HEK293 (cell line): ENCODE data around the gene PAK4.

Experiments used
- CTCF ChIA-PET: fragments of 350-600 bp; formaldehyde crosslinking; extraction: SDS; loops from one replicate; lab custom pipeline; 2021; ENCODE audit warnings: antibody characterized with exemption; lab: Yijun Ruan, JAX
- POLR2A ChIA-PET: fragments of 300-600 bp; formaldehyde crosslinking; extraction: SDS; loops from one replicate; lab custom pipeline; 2020; ENCODE audit warnings: antibody characterized with exemption, inconsistent platforms; lab: Yijun Ruan, JAX
- H3K27ac ChIP-seq: fragments of 200-500 bp; sonication (Bioruptor generic); 2 replicates; pipeline ENCODE4 v1.5.1; 2014; ENCODE audit warnings: low read depth, low read length, control low read depth, inconsistent platforms; ENCODE audit errors: extremely low read depth
- H3K36me3 ChIP-seq, 2 experiments: fragments of 200-500 bp in 1 of 2; sonication (Bioruptor generic) in 1 of 2; 1 replicate in 1 of 2; 2 replicates in 1 of 2; pipeline ENCODE4 v1.5.1; 2014 to 2017; ENCODE audit warnings: inconsistent platforms in 2 of 2, low read length in 2 of 2; ENCODE audit not compliant: control insufficient read depth in 2 of 2, insufficient read depth in 1 of 2
- H3K4me1 ChIP-seq: fragments of 200-500 bp; sonication (Bioruptor generic); 2 replicates; pipeline ENCODE4 v1.5.1; 2014; ENCODE audit warnings: mild to moderate bottlenecking, low read length, inconsistent platforms; ENCODE audit not compliant: control insufficient read depth, insufficient read depth
- H3K4me3 ChIP-seq: 2 replicates; pipeline ENCODE4 v1.5.1; 2011; ENCODE audit warnings: low read depth, mild to moderate bottlenecking, control low read depth, low read length, moderate library complexity
- H3K9me3 ChIP-seq: fragments of 200-500 bp; sonication (Bioruptor generic); 2 replicates; pipeline ENCODE4 v1.5.1; 2014; ENCODE audit warnings: low read depth, low read length, inconsistent platforms; ENCODE audit not compliant: control insufficient read depth, insufficient read depth
- EGR2 ChIP-seq: fragments of 450-650 bp; formaldehyde crosslinking; IDR thresholded peaks from 2 replicates; pipeline ENCODE4 v1.5.1; 2016; ENCODE audit warnings: low read depth, missing biosample characterization, missing genetic modification characterization
- MYNN ChIP-seq: fragments of 450-650 bp; formaldehyde crosslinking; IDR thresholded peaks from 2 replicates; pipeline ENCODE4 v1.5.1; 2016; ENCODE audit warnings: missing biosample characterization, missing genetic modification characterization, borderline replicate concordance
- OSR2 ChIP-seq: fragments of 450-650 bp; formaldehyde crosslinking; IDR thresholded peaks from 2 replicates; pipeline ENCODE4 v1.5.1; 2016; ENCODE audit warnings: missing biosample characterization, missing genetic modification characterization
- SP3 ChIP-seq: fragments of 450-650 bp; formaldehyde crosslinking; IDR thresholded peaks from 2 replicates; pipeline ENCODE4 v1.5.1; 2016; ENCODE audit warnings: missing biosample characterization, missing genetic modification characterization
- ZFHX2 ChIP-seq: fragments of 450-650 bp; formaldehyde crosslinking; conservative IDR thresholded peaks from 2 replicates; pipeline ENCODE4 v1.5.1; 2016; ENCODE audit warnings: missing biosample characterization, missing genetic modification characterization
- ZFP3 ChIP-seq: fragments of 450-650 bp; formaldehyde crosslinking; IDR thresholded peaks from 2 replicates; pipeline ENCODE4 v1.5.1; 2016; ENCODE audit warnings: low read depth, missing biosample characterization, missing genetic modification characterization
- ZNF114 ChIP-seq: fragments of 450-650 bp; formaldehyde crosslinking; IDR thresholded peaks from 2 replicates; pipeline ENCODE4 v1.5.0; 2017; ENCODE audit warnings: missing biosample characterization, missing genetic modification characterization
- ZNF341 ChIP-seq: fragments of 450-650 bp; formaldehyde crosslinking; IDR thresholded peaks from 2 replicates; pipeline ENCODE4; 2016; ENCODE audit warnings: low read depth, missing biosample characterization, missing genetic modification characterization
- ZSCAN30 ChIP-seq: fragments of 450-650 bp; IDR thresholded peaks from 2 replicates; pipeline ENCODE4 v1.5.1; 2018; ENCODE audit warnings: missing biosample characterization, mild to moderate bottlenecking, missing genetic modification characterization, moderate library complexity
- TF ChIP-seq, protein P1 (sequence below): fragments of 450-650 bp; formaldehyde crosslinking; optimal IDR thresholded peaks from 2 replicates; pipeline ENCODE3; 2016; ENCODE audit warnings: missing biosample characterization, mild to moderate bottlenecking, missing genetic modification characterization
- TF ChIP-seq, protein P2 (sequence below): fragments of 450-650 bp; formaldehyde crosslinking; IDR thresholded peaks from 2 replicates; pipeline ENCODE4 v1.5.1; 2016; ENCODE audit warnings: missing biosample characterization, missing genetic modification characterization
- TF ChIP-seq, protein P3 (sequence below): fragments of 450-650 bp; formaldehyde crosslinking; IDR thresholded peaks from 2 replicates; pipeline ENCODE4 v1.5.0; 2017; ENCODE audit warnings: missing biosample characterization, missing genetic modification characterization, borderline replicate concordance
- TF ChIP-seq, protein P4 (sequence below): sonication (generic); formaldehyde crosslinking; IDR thresholded peaks from 2 replicates; pipeline ENCODE4 v1.8.1; 2022; ENCODE audit warnings: mild to moderate bottlenecking, moderate library complexity, missing genetic modification reagents
- TF ChIP-seq, protein P5 (sequence below): fragments of 450-650 bp; formaldehyde crosslinking; IDR thresholded peaks from 2 replicates; pipeline ENCODE4 v1.5.1; 2016; ENCODE audit warnings: missing biosample characterization, missing genetic modification characterization
- TF ChIP-seq, protein P6 (sequence below): fragments of 450-650 bp; formaldehyde crosslinking; IDR thresholded peaks from 2 replicates; pipeline ENCODE4 v1.5.1; 2016; ENCODE audit warnings: missing biosample characterization, missing genetic modification characterization

The PAK4 gene

DNA sequence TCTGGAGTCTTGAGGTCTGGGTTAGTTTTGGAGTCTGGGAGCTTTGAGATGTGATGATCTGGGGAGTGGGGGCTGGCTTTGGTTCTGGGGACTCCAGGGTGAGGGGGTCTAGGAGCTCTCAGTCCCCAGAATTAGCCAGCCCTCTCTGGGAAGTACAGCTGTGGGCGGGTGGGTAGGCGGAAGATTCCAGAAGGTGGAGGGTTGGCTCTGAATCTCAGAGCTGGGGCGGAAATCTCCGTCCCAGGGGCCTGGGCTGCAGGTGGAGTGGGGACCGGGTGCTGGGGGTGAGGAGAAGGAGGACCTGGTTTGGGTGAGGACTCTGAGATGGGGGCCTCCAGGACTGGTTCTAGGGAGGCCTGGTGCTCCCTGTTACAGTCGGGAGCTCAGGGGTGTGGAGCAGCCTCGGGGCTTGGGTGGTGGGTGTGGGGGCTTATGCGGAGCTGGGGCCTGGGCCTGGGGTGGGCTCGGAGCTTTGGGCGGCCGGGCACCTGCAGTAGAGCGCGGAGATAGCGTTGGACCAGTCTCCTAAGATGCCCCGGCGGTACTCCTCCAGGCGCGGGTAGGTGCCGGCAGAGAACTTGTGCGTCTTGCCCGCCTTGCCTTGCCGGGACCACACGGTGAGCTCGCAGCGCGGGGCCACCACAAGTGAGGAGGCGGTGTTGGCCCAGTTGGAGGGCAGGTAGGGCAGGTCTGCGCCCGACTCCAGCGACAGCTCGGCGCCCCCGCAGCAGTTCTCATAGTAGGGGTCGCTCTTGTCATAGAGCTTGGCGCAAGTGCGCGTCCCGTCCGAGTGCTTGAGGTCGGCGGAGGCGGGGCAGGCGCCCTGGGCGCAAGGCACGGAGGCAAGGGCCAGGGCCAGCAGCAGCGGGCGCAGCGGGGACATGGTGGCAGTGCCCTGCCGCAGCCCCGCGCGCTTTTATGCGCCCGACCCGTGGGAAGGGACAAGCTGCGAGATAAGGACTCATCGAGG, 78.1 kb downstream of the PAK4 start, which contains the start of gene SYCN:
TSS of gene SYCN (minus strand) at position 892 of the 970 bp plus-strand sequence. CDS start at position 883, 9 bp downstream.
- H3K4me3 ChIP-seq: no peak within 1 kb of the TSS
- peak within 1 kb of the TSS; percentile 12; the same call in 1 of the 2 replicates for H3K27ac ChIP-seq
- TF ChIP-seq ZFP3 (tag by site-specific recombination) (no peak), ZNF114 (no peak), ZFHX2 (tag by site-specific recombination) (peak; percentile 67), OSR2 (tag by site-specific recombination) (no peak), EGR2 (tag by site-specific recombination) (peak; percentile 79)
- TF ChIP-seq, protein P1, sequence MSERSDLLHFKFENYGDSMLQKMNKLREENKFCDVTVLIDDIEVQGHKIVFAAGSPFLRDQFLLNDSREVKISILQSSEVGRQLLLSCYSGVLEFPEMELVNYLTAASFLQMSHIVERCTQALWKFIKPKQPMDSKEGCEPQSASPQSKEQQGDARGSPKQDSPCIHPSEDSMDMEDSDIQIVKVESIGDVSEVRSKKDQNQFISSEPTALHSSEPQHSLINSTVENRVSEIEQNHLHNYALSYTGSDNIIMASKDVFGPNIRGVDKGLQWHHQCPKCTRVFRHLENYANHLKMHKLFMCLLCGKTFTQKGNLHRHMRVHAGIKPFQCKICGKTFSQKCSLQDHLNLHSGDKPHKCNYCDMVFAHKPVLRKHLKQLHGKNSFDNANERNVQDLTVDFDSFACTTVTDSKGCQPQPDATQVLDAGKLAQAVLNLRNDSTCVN (tag by site-specific recombination): peak; percentile 3
- ChIA-PET CTCF (interaction anchor here (0.5 to 3.8 kb wide), 19 partner anchors 9 to 561 kb away, joined by 3 to 23 read pairs (median 3); partner anchors contain the start of gene FBXO17), POLR2A (interaction anchor here (0.8 to 1.3 kb wide), 4 partner anchors 9 to 139 kb away, joined by 3 to 9 read pairs (median 4); partner anchors contain the start of gene SAMD4B)
- H3K36me3 ChIP-seq: no peaks in the 10 kb centered on the region
- H3K4me1 ChIP-seq: peaks cover 10% of the 10 kb centered on the region
- no peaks in the 10 kb centered on the region for H3K9me3 ChIP-seq

DNA sequence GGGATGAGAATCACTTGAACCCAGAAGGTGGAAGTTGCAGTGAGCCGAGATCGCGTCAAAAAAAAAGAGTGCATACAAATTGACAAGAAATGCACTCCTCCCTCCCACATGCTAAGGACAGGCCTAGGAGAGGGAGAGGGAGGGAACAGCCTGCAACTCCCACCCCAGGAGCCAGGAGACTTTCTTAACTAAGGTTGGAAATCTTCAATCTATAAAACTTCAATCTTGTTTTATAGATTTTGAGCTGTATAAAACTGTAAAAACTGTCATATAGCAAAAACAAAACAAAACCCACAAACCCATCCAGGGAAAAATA, 79.8 kb downstream of the PAK4 start:
- TF ChIP-seq, protein P2, sequence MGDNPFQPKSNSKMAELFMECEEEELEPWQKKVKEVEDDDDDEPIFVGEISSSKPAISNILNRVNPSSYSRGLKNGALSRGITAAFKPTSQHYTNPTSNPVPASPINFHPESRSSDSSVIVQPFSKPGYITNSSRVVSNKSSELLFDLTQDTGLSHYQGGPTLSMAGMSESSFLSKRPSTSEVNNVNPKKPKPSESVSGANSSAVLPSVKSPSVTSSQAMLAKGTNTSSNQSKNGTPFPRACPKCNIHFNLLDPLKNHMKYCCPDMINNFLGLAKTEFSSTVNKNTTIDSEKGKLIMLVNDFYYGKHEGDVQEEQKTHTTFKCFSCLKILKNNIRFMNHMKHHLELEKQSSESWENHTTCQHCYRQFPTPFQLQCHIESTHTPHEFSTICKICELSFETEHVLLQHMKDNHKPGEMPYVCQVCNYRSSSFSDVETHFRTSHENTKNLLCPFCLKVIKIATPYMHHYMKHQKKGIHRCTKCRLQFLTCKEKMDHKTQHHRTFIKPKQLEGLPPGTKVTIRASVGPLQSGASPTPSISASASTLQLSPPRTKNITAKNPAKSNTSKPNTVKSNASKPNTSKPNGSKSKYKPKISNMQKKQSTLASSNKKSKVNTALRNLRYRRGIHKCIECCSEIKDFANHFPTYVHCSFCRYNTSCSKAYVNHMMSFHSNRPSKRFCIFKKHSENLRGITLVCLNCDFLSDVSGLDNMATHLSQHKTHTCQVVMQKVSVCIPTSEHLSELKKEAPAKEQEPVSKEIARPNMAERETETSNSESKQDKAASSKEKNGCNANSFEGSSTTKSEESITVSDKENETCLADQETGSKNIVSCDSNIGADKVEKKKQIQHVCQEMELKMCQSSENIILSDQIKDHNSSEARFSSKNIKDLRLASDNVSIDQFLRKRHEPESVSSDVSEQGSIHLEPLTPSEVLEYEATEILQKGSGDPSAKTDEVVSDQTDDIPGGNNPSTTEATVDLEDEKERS (tag by site-specific recombination): no peak
- TF ChIP-seq SP3: no peak
- no peak for TF ChIP-seq ZSCAN30 (tag by site-specific recombination)
- TF ChIP-seq, protein P3, sequence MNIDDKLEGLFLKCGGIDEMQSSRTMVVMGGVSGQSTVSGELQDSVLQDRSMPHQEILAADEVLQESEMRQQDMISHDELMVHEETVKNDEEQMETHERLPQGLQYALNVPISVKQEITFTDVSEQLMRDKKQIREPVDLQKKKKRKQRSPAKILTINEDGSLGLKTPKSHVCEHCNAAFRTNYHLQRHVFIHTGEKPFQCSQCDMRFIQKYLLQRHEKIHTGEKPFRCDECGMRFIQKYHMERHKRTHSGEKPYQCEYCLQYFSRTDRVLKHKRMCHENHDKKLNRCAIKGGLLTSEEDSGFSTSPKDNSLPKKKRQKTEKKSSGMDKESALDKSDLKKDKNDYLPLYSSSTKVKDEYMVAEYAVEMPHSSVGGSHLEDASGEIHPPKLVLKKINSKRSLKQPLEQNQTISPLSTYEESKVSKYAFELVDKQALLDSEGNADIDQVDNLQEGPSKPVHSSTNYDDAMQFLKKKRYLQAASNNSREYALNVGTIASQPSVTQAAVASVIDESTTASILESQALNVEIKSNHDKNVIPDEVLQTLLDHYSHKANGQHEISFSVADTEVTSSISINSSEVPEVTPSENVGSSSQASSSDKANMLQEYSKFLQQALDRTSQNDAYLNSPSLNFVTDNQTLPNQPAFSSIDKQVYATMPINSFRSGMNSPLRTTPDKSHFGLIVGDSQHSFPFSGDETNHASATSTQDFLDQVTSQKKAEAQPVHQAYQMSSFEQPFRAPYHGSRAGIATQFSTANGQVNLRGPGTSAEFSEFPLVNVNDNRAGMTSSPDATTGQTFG: no peak
- TF ChIP-seq, protein P4, sequence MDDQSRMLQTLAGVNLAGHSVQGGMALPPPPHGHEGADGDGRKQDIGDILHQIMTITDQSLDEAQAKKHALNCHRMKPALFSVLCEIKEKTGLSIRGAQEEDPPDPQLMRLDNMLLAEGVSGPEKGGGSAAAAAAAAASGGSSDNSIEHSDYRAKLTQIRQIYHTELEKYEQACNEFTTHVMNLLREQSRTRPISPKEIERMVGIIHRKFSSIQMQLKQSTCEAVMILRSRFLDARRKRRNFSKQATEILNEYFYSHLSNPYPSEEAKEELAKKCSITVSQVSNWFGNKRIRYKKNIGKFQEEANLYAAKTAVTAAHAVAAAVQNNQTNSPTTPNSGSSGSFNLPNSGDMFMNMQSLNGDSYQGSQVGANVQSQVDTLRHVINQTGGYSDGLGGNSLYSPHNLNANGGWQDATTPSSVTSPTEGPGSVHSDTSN (CRISPR knock-in tag): no peak
- peak; percentile 75 for TF ChIP-seq ZNF341
- TF ChIP-seq, protein P5, sequence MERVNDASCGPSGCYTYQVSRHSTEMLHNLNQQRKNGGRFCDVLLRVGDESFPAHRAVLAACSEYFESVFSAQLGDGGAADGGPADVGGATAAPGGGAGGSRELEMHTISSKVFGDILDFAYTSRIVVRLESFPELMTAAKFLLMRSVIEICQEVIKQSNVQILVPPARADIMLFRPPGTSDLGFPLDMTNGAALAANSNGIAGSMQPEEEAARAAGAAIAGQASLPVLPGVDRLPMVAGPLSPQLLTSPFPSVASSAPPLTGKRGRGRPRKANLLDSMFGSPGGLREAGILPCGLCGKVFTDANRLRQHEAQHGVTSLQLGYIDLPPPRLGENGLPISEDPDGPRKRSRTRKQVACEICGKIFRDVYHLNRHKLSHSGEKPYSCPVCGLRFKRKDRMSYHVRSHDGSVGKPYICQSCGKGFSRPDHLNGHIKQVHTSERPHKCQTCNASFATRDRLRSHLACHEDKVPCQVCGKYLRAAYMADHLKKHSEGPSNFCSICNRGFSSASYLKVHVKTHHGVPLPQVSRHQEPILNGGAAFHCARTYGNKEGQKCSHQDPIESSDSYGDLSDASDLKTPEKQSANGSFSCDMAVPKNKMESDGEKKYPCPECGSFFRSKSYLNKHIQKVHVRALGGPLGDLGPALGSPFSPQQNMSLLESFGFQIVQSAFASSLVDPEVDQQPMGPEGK (tag by site-specific recombination): no peak
- TF ChIP-seq, protein P6, sequence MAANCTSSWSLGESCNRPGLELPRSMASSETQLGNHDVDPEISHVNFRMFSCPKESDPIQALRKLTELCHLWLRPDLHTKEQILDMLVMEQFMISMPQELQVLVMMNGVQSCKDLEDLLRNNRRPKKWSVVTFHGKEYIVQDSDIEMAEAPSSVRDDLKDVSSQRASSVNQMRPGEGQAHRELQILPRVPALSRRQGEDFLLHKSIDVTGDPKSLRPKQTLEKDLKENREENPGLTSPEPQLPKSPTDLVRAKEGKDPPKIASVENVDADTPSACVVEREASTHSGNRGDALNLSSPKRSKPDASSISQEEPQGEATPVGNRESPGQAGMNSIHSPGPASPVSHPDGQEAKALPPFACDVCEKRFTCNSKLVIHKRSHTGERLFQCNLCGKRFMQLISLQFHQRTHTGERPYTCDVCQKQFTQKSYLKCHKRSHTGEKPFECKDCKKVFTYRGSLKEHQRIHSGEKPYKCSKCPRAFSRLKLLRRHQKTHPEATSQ (tag by site-specific recombination): no peak
- no peak for TF ChIP-seq MYNN (tag by site-specific recombination)
- TF ChIP-seq, all 188 proteins: peak for 1
- CTCF ChIA-PET: interaction anchor here (0.6 to 4.0 kb wide), 12 partner anchors 18 to 229 kb away, joined by 3 to 24 read pairs (median 4); partner anchors contain the start of gene PLEKHG2
- Histone ChIP-seq H3K9me3 (no peaks in the 10 kb centered on the region), H3K27ac (no peak overlapping the region), H3K4me3 (no peak overlapping the region), H3K4me1 (peaks cover 10% of the 10 kb centered on the region), H3K36me3 (no peaks in the 10 kb centered on the region)
- POLR2A ChIA-PET: interaction anchor here (1.2 to 1.6 kb wide), 3 partner anchors 137 to 231 kb away, joined by 3 to 4 read pairs (median 4); partner anchors contain the start of genes MED29, PAF1, RPS16 and SAMD4B
